GM18858 (cell line): ENCODE results near the gene BAZ1A.
"Not testable (repeated sequence)": the region's sequence is repeated elsewhere in the genome, so short reads cannot be mapped to it uniquely, and the experiment has no call there.

Source experiments
- ATAC-seq: cut with Tn5 transposase; IDR thresholded peaks from one replicate; pipeline ENCODE4 v1.9.1; 2021; ENCODE audit not compliant: unreplicated experiment

Gene BAZ1A

GRCh38 chr14:34794217-34794616, 80.9 kb downstream of the BAZ1A start:
- ATAC-seq = no peak

- ATAC-seq = no peak
Measured at GRCh38 chr14:34792598-34792997, 82.6 kb downstream of the BAZ1A start.

- peak; percentile 53 for ATAC-seq
Measured at GRCh38 chr14:34785223-34786006, 89.7 kb downstream of the BAZ1A start.

GRCh38 chr14:34782031-34782430, 93.1 kb downstream of the BAZ1A start:
- no peak for ATAC-seq

GRCh38 chr14:34781242-34781641, 93.9 kb downstream of the BAZ1A start:
- ATAC-seq = peak; percentile 37

GRCh38 chr14:34780646-34781045, 94.5 kb downstream of the BAZ1A start:
- no peak for ATAC-seq

GRCh38 chr14:34778744-34779143, 96.4 kb downstream of the BAZ1A start:
- ATAC-seq = no peak

GRCh38 chr14:34776611-34777010, 98.5 kb downstream of the BAZ1A start:
- no peak for ATAC-seq

GRCh38 chr14:34775922-34776321, 99.2 kb downstream of the BAZ1A start:
- no peak for ATAC-seq

GRCh38 chr14:34775342-34775741, 99.8 kb downstream of the BAZ1A start:
- no peak for ATAC-seq

- ATAC-seq = no peak
Measured at GRCh38 chr14:34770901-34771300, 104.3 kb downstream of the BAZ1A start.

GRCh38 chr14:34766606-34767005, 108.6 kb downstream of the BAZ1A start:
- no peak for ATAC-seq

GRCh38 chr14:34766060-34766459, 109.1 kb downstream of the BAZ1A start:
- no peak for ATAC-seq

GRCh38 chr14:34755215-34755614, 119.9 kb downstream of the BAZ1A start:
- ATAC-seq = no peak

GRCh38 chr14:34754687-34755086, 120.5 kb downstream of the BAZ1A start:
- ATAC-seq = no peak

GRCh38 chr14:34750670-34751069, 124.5 kb downstream of the BAZ1A start:
- no peak for ATAC-seq

GRCh38 chr14:34750233-34750632, 124.9 kb downstream of the BAZ1A start:
- ATAC-seq = no peak

- no peak for ATAC-seq
Measured at GRCh38 chr14:34749408-34749807, 125.8 kb downstream of the BAZ1A start.

GRCh38 chr14:34742270-34743115, 132.7 kb downstream of the BAZ1A start:
- no peak for ATAC-seq

- no peak for ATAC-seq
Measured at GRCh38 chr14:34741840-34742239, 133.3 kb downstream of the BAZ1A start.

- not testable (repeated sequence) for ATAC-seq
Measured at GRCh38 chr14:34740139-34740538, 135.0 kb downstream of the BAZ1A start.

GRCh38 chr14:34737079-34737478, 138.1 kb downstream of the BAZ1A start:
- ATAC-seq = not testable (repeated sequence)
